Osteoblast (primary cell): Measurements from ENCODE around the gene GDI2. TPM values are rescaled to one million over a fixed set of nuclear protein-coding genes. Genes with fewer than 3 reads are reported as not detected.

Source experiments
- DNase-seq: peaks from one replicate; pipeline ENCODE4 v3.0.0; 2011; ENCODE audit warnings: low spot score, mixed read lengths; ENCODE audit not compliant: insufficient read length; ENCODE audit errors: missing footprints
- H2AFZ ChIP-seq: 2 replicates; pipeline ENCODE4 v1.6.0; 2011; ENCODE audit warnings: mild to moderate bottlenecking, low read length
- H3K27ac ChIP-seq: 2 replicates; pipeline ENCODE4 v1.5.1; 2011; ENCODE audit warnings: mild to moderate bottlenecking, low read depth, low read length, moderate library complexity
- H3K27me3 ChIP-seq: 2 replicates; pipeline ENCODE4 v1.6.0; 2012; ENCODE audit warnings: mild to moderate bottlenecking, control low read depth, inconsistent platforms, low read length, moderate library complexity; ENCODE audit not compliant: insufficient read depth
- H3K36me3 ChIP-seq: 2 replicates; pipeline ENCODE4 v1.5.1; 2011; ENCODE audit warnings: mild to moderate bottlenecking, low read length, control low read depth, moderate library complexity; ENCODE audit not compliant: insufficient read depth
- H3K4me1 ChIP-seq: 2 replicates; pipeline ENCODE4 v1.5.1; 2011; ENCODE audit warnings: mild to moderate bottlenecking, low read length, control low read depth, moderate library complexity; ENCODE audit not compliant: insufficient read depth
- H3K4me2 ChIP-seq: 2 replicates; pipeline ENCODE4 v1.6.0; 2011; ENCODE audit warnings: mild to moderate bottlenecking, low read length; ENCODE audit not compliant: insufficient read depth
- H3K4me3 ChIP-seq: fragments of 200-600 bp; sonication (generic); 3 replicates; pipeline ENCODE4 v1.5.1; 2012; ENCODE audit warnings: mild to moderate bottlenecking, low read length, inconsistent platforms; ENCODE audit not compliant: insufficient read depth
- H3K79me2 ChIP-seq: 2 replicates; pipeline ENCODE4 v1.6.0; 2012; ENCODE audit warnings: mild to moderate bottlenecking, low read length, control low read depth, inconsistent platforms; ENCODE audit not compliant: insufficient read depth
- H3K9me3 ChIP-seq: 2 replicates; pipeline ENCODE4 v1.5.1; 2011; ENCODE audit warnings: low read depth, low read length, control low read depth
- H4K20me1 ChIP-seq: 2 replicates; pipeline ENCODE4 v1.6.0; 2012; ENCODE audit warnings: mild to moderate bottlenecking, low read length, control low read depth; ENCODE audit not compliant: insufficient read depth
- CTCF ChIP-seq: IDR thresholded peaks from 2 replicates; pipeline ENCODE4 v1.5.1; 2011; ENCODE audit warnings: mild to moderate bottlenecking, low read depth, low read length, moderate library complexity; ENCODE audit errors: extremely low read depth
- total RNA-seq: library from RNA; depleted of rRNA; stranded (reverse); fragments of >200 nt; gene quantifications from 2 replicates; pipeline ENCODE4 v1.2.3, GENCODE V29; 2012

GDI2 gene
- total RNA-seq, 1 donor = 684 TPM

GRCh38 chr10:5765617-5766016, 47.6 kb downstream of the GDI2 start:
- Histone ChIP-seq H3K4me2 (no peak overlapping the region), H4K20me1 (peaks cover 8% of the 10 kb centered on the region), H3K36me3 (peaks cover 83% of the 10 kb centered on the region), H3K27me3 (no peaks in the 10 kb centered on the region), H3K4me1 (no peaks in the 10 kb centered on the region), H3K9me3 (no peaks in the 10 kb centered on the region), H3K27ac (no peak overlapping the region), H2AFZ (no peak overlapping the region), H3K4me3 (no peak overlapping the region), H3K79me2 (peaks cover 55% of the 10 kb centered on the region)
- TF ChIP-seq CTCF = no peak
- no peak for DNase-seq

GRCh38 chr10:5764422-5765297, 48.6 kb downstream of the GDI2 start:
- peaks cover 86% of the 10 kb centered on the region for H3K36me3 ChIP-seq
- H3K27ac ChIP-seq = no peak overlapping the region
- TF ChIP-seq CTCF = no peak
- H3K79me2 ChIP-seq = peaks cover 46% of the 10 kb centered on the region
- no peak for DNase-seq
- H3K4me1 ChIP-seq = no peaks in the 10 kb centered on the region
- H3K9me3 ChIP-seq = no peaks in the 10 kb centered on the region
- H3K4me3 ChIP-seq = no peak overlapping the region
- H4K20me1 ChIP-seq = peaks cover 8% of the 10 kb centered on the region
- no peak overlapping the region for H3K4me2 ChIP-seq
- H2AFZ ChIP-seq = no peak overlapping the region
- H3K27me3 ChIP-seq = no peaks in the 10 kb centered on the region

GRCh38 chr10:5762531-5762930, 50.7 kb downstream of the GDI2 start:
- no peak for TF ChIP-seq CTCF

GRCh38 chr10:5761220-5761619, 52.0 kb downstream of the GDI2 start:
- Histone ChIP-seq H3K36me3 (peaks cover 86% of the 10 kb centered on the region), H3K4me3 (no peak overlapping the region), H2AFZ (no peak overlapping the region), H3K79me2 (peaks cover 13% of the 10 kb centered on the region), H3K27ac (no peak overlapping the region), H3K9me3 (no peaks in the 10 kb centered on the region), H3K4me2 (no peak overlapping the region), H3K4me1 (no peaks in the 10 kb centered on the region), H4K20me1 (peaks cover 3% of the 10 kb centered on the region), H3K27me3 (no peaks in the 10 kb centered on the region)
- TF ChIP-seq CTCF = no peak
- DNase-seq = no peak

More at GRCh38 chr10:5762531-5762930, 50.7 kb downstream of the GDI2 start:
- Histone ChIP-seq H3K36me3 (peaks cover 88% of the 10 kb centered on the region), H3K9me3 (no peaks in the 10 kb centered on the region), H3K4me1 (no peaks in the 10 kb centered on the region), H3K27me3 (no peaks in the 10 kb centered on the region), H4K20me1 (peaks cover 3% of the 10 kb centered on the region), H2AFZ (no peak overlapping the region), H3K27ac (no peak overlapping the region), H3K79me2 (peaks cover 25% of the 10 kb centered on the region), H3K4me2 (no peak overlapping the region), H3K4me3 (no peak overlapping the region)
- no peak for DNase-seq
